NT2/D1 (cell line): ENCODE results near the gene GNAQ.

Experiments used
- DNase-seq: peaks from one replicate; pipeline ENCODE4 v3.0.0-alpha.2; 2011; ENCODE audit warnings: low read depth, low spot score
- H3K27me3 ChIP-seq: 2 replicates; pipeline ENCODE4 v1.6.0; 2011; ENCODE audit warnings: mild to moderate bottlenecking; ENCODE audit not compliant: insufficient read length, insufficient read depth
- H3K36me3 ChIP-seq: 2 replicates; pipeline ENCODE4 v1.6.1; 2011; ENCODE audit warnings: mild to moderate bottlenecking, low read length, mixed read lengths; ENCODE audit not compliant: insufficient read depth, insufficient read length
- H3K4me1 ChIP-seq: 2 replicates; pipeline ENCODE4 v1.5.1; 2011; ENCODE audit not compliant: insufficient read depth, insufficient read length
- H3K4me3 ChIP-seq: 2 replicates; pipeline ENCODE4 v1.5.1; 2011; ENCODE audit warnings: low read depth; ENCODE audit not compliant: insufficient read length
- H3K9ac ChIP-seq: 2 replicates; pipeline ENCODE4 v1.6.0; 2011; ENCODE audit warnings: low read depth; ENCODE audit not compliant: insufficient read length
- H3K9me3 ChIP-seq: 2 replicates; pipeline ENCODE4 v1.5.1; 2011; ENCODE audit warnings: mild to moderate bottlenecking, low read length; ENCODE audit not compliant: insufficient read depth
- SUZ12 ChIP-seq: IDR thresholded peaks from 2 replicates; pipeline ENCODE4 v1.6.1; 2011; ENCODE audit not compliant: insufficient read length, insufficient read depth; ENCODE audit errors: extremely low read depth
- YY1 ChIP-seq: IDR thresholded peaks from 2 replicates; pipeline ENCODE4 v1.6.1; 2011; ENCODE audit not compliant: insufficient read length, insufficient read depth
- ZNF274 ChIP-seq: IDR thresholded peaks from 2 replicates; pipeline ENCODE4 v1.6.1; 2011; ENCODE audit warnings: mild to moderate bottlenecking, low read depth, low read length

GNAQ gene

GRCh38 chr9:78000221-78000620 is 31.4 kb downstream of the GNAQ start:
- no peak overlapping the region for H3K4me3 ChIP-seq
- no peak for DNase-seq
- H3K36me3 ChIP-seq = peaks cover 7% of the 10 kb centered on the region
- no peak for TF ChIP-seq YY1
- no peak for TF ChIP-seq ZNF274
- TF ChIP-seq SUZ12 = no peak
- H3K27me3 ChIP-seq = no peaks in the 10 kb centered on the region
- no peak overlapping the region for H3K9ac ChIP-seq
- H3K9me3 ChIP-seq = no peaks in the 10 kb centered on the region
- H3K4me1 ChIP-seq = no peaks in the 10 kb centered on the region

DNA sequence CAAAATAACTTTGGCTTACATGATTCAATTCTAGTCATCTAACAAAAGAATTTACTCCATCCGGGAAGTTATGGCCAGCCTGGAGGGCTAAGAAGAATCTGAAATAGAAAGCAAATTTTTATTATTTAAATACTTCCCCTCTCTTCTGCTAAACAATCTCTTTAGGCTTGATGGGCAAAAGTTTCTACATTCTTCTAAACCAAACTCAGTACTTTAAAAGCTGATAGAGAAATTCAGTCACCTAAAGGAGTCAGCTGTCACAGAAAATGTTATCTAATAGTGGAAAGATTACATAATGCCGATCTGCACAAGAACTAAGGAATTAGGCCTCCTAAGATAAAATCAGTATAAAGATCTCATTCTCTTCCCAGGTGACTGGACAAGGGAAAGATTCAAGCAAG is 32.4 kb downstream of the GNAQ start:
- Histone ChIP-seq H3K4me1 (no peaks in the 10 kb centered on the region), H3K4me3 (no peak overlapping the region), H3K27me3 (no peaks in the 10 kb centered on the region), H3K9me3 (no peaks in the 10 kb centered on the region), H3K36me3 (peaks cover 7% of the 10 kb centered on the region), H3K9ac (no peak overlapping the region)
- no peak for TF ChIP-seq YY1
- no peak for TF ChIP-seq ZNF274
- no peak for TF ChIP-seq SUZ12
- DNase-seq = no peak

GRCh38 chr9:77997611-77998284 is 33.9 kb downstream of the GNAQ start:
- peaks cover 7% of the 10 kb centered on the region for H3K36me3 ChIP-seq
- H3K4me1 ChIP-seq = no peaks in the 10 kb centered on the region
- H3K4me3 ChIP-seq = no peak overlapping the region
- no peak overlapping the region for H3K9ac ChIP-seq
- no peak for TF ChIP-seq YY1
- TF ChIP-seq ZNF274 = no peak
- TF ChIP-seq SUZ12 = no peak
- no peaks in the 10 kb centered on the region for H3K27me3 ChIP-seq
- DNase-seq = no peak
- H3K9me3 ChIP-seq = no peaks in the 10 kb centered on the region; the same call in 1 of the 2 replicates

DNA sequence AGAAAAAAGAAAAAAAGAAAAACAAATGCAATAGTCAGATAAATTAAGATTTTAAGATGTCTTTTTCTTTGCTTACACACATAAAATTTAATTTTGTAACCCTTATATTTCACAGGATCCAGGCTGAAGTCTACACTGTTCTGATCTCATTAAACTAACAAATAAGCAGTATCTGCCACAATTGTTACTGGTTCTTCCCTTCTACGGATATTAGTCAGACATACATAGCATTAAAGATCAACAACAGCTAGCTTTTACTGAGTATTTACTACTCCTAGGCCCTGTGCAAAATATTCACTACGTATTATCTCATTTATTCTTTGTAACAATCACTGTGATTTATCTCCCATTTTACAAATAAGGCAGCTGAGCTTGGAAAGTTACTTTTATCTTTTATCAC is 34.9 kb downstream of the GNAQ start:
- Histone ChIP-seq H3K4me1 (no peaks in the 10 kb centered on the region), H3K9ac (no peak overlapping the region), H3K9me3 (no peaks in the 10 kb centered on the region; the same call in 1 of the 2 replicates), H3K4me3 (no peak overlapping the region), H3K36me3 (peaks cover 7% of the 10 kb centered on the region), H3K27me3 (no peaks in the 10 kb centered on the region)
- DNase-seq = no peak
- TF ChIP-seq SUZ12 (no peak), ZNF274 (no peak), YY1 (no peak)

DNA sequence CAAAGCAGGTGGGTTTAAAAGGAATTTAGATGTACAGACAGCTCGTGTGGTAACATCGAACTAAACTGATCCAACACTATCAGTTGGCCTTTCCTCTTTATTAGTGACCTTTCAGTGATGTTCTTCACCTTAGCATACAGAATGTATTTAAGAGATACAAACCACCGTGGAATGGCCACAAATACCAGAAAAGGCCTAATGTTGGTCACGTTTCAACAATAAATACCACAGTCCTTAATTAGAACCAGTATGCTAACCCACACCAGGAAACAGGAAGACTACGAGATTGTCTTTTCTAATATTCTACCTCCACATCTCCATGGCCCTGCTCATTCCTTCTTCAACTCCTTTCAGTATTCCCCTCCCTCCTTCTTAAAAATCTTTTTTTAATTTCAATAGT is 40.4 kb downstream of the GNAQ start:
- TF ChIP-seq YY1 = no peak
- TF ChIP-seq SUZ12 = no peak
- no peak for TF ChIP-seq ZNF274
- H3K36me3 ChIP-seq = no peaks in the 10 kb centered on the region
- no peak overlapping the region for H3K9ac ChIP-seq
- no peak overlapping the region for H3K4me3 ChIP-seq
- no peaks in the 10 kb centered on the region for H3K4me1 ChIP-seq
- no peak for DNase-seq
- H3K27me3 ChIP-seq = no peaks in the 10 kb centered on the region
- no peaks in the 10 kb centered on the region; the same call in 1 of the 2 replicates for H3K9me3 ChIP-seq

GRCh38 chr9:77989909-77990308 is 41.7 kb downstream of the GNAQ start:
- no peaks in the 10 kb centered on the region; the same call in 1 of the 2 replicates for H3K9me3 ChIP-seq
- no peak for DNase-seq
- H3K27me3 ChIP-seq = no peaks in the 10 kb centered on the region
- no peaks in the 10 kb centered on the region for H3K4me1 ChIP-seq
- TF ChIP-seq ZNF274 (no peak), YY1 (no peak), SUZ12 (no peak)
- no peak overlapping the region for H3K4me3 ChIP-seq
- no peaks in the 10 kb centered on the region for H3K36me3 ChIP-seq
- no peak overlapping the region for H3K9ac ChIP-seq

GRCh38 chr9:77989458-77989857 is 42.2 kb downstream of the GNAQ start:
- no peak for TF ChIP-seq ZNF274
- TF ChIP-seq YY1 = no peak
- TF ChIP-seq SUZ12 = no peak
- Histone ChIP-seq H3K36me3 (no peaks in the 10 kb centered on the region), H3K9ac (no peak overlapping the region), H3K27me3 (no peaks in the 10 kb centered on the region), H3K9me3 (no peaks in the 10 kb centered on the region; the same call in 1 of the 2 replicates), H3K4me1 (no peaks in the 10 kb centered on the region), H3K4me3 (no peak overlapping the region)
- DNase-seq = no peak
